Liver (tissue), 3 donors: Measurements from ENCODE around the gene PITPNM1.

Experiments
- ATF3 ChIP-seq: IDR thresholded peaks from 2 replicates; pipeline ENCODE4 v1.6.1; 2016; ENCODE audit warnings: antibody characterized with exemption
- CTCF ChIP-seq: fragments of 150-350 bp; IDR thresholded peaks from 2 replicates; pipeline ENCODE4 v1.5.1; 2017; ENCODE audit warnings: improper control_type of control experiment, low read depth, low read length; ENCODE audit not compliant: missing input control
- FOXA1 ChIP-seq: IDR thresholded peaks from 2 replicates; pipeline ENCODE4 v1.6.1; 2016; ENCODE audit warnings: antibody characterized with exemption
- GABPA ChIP-seq, 2 donors: IDR thresholded peaks in 1 of 2; conservative IDR thresholded peaks in 1 of 2; 2 replicates each; pipeline ENCODE4 v1.6.1; 2016; ENCODE audit warnings: antibody characterized with exemption in 2 of 2, mild to moderate bottlenecking in 1 of 2, moderate library complexity in 1 of 2
- JUND ChIP-seq, 2 donors: IDR thresholded peaks; 2 replicates each; pipeline ENCODE4 v1.6.1; 2016; ENCODE audit warnings: antibody characterized with exemption in 2 of 2
- REST ChIP-seq: IDR thresholded peaks from 2 replicates; pipeline ENCODE4 v1.6.1; 2016; ENCODE audit warnings: antibody characterized with exemption, mild to moderate bottlenecking
- RXRA ChIP-seq, 2 donors: IDR thresholded peaks; 2 replicates each; pipeline ENCODE4 v1.6.1; 2017 to 2018; ENCODE audit warnings: antibody characterized with exemption in 2 of 2, mild to moderate bottlenecking in 1 of 2
- SP1 ChIP-seq: IDR thresholded peaks from 2 replicates; pipeline ENCODE4 v1.6.1; 2018; ENCODE audit warnings: antibody characterized with exemption, mild to moderate bottlenecking
- TAF1 ChIP-seq: conservative IDR thresholded peaks from 2 replicates; pipeline ENCODE4 v1.6.1; 2016; ENCODE audit warnings: antibody characterized with exemption, mild to moderate bottlenecking
- YY1 ChIP-seq: IDR thresholded peaks from 2 replicates; pipeline ENCODE4 v1.6.1; 2016; ENCODE audit warnings: antibody characterized with exemption, mild to moderate bottlenecking
- donor health status: healthy.
- donor health status: healthy.

GRCh38 chr11:67498544-67498972 lies 6.6 kb downstream of the PITPNM1 start:
- TF ChIP-seq CTCF (no peak), RXRA (IDR thresholded peaks at IDR 0.05) (no peak), YY1 (no peak), ATF3 (no peak), SP1 (no peak), GABPA (IDR thresholded peaks at IDR 0.05 in 1 of 2, conservative IDR thresholded peaks at IDR 0.05 in 1 of 2) (no peak), JUND (IDR thresholded peaks at IDR 0.05) (no peak), FOXA1 (no peak), TAF1 (no peak), REST (no peak)
